Fibroblast of lung (primary cell): ENCODE results near the gene CRYBB2. TPM values are rescaled to one million over a fixed set of nuclear protein-coding genes. Genes with fewer than 3 reads are reported as not detected.

ENCODE experiments used
- DNase-seq, 2 donors: peaks; one replicate each; pipeline versions ENCODE4 v3.0.0 to v3.0.0-alpha.2; 2010; ENCODE audit warnings: low read depth in 2 of 2
- H2AFZ ChIP-seq: 2 replicates; pipeline ENCODE4 v1.5.1; 2012; ENCODE audit warnings: low read length, control low read depth, inconsistent platforms
- H3K27ac ChIP-seq: 2 replicates; pipeline ENCODE4 v1.5.1; 2011; ENCODE audit warnings: low read length, control low read depth; ENCODE audit not compliant: insufficient read depth
- H3K27me3 ChIP-seq: 2 replicates; pipeline ENCODE4 v1.5.1; 2011; ENCODE audit warnings: mild to moderate bottlenecking, low read length; ENCODE audit not compliant: control insufficient read depth, insufficient read depth
- H3K36me3 ChIP-seq: 2 replicates; pipeline ENCODE4 v1.5.1; 2011; ENCODE audit warnings: low read length; ENCODE audit not compliant: control insufficient read depth, insufficient read depth
- H3K4me1 ChIP-seq: 2 replicates; pipeline ENCODE4 v1.5.1; 2011; ENCODE audit warnings: low read length; ENCODE audit not compliant: control insufficient read depth, insufficient read depth; ENCODE audit errors: extremely low read depth
- H3K4me2 ChIP-seq: 2 replicates; pipeline ENCODE4 v1.5.1; 2011; ENCODE audit warnings: low read length, control low read depth; ENCODE audit not compliant: insufficient read depth; ENCODE audit errors: extremely low read depth
- H3K4me3 ChIP-seq, 4 experiments: fragments of 200-600 bp in 1 of 4; sonication (generic) in 1 of 4; replicated peaks in 1 of 4; 2 replicates each; pipeline ENCODE4 v1.5.1; 2011 to 2016; ENCODE audit warnings: low read length in 4 of 4, low read depth in 3 of 4, mild to moderate bottlenecking in 3 of 4, control low read depth in 2 of 4, inconsistent platforms in 1 of 4, mixed read lengths in 1 of 4; ENCODE audit not compliant: insufficient read depth in 1 of 4; ENCODE audit errors: control extremely low read depth in 1 of 4
- H3K79me2 ChIP-seq: 2 replicates; pipeline ENCODE4 v1.5.1; 2012; ENCODE audit warnings: mild to moderate bottlenecking, low read length, inconsistent platforms; ENCODE audit not compliant: control insufficient read depth, insufficient read depth
- H3K9ac ChIP-seq: 2 replicates; pipeline ENCODE4 v1.5.1; 2011; ENCODE audit warnings: mild to moderate bottlenecking, low read length, control low read depth; ENCODE audit not compliant: insufficient read depth
- H3K9me3 ChIP-seq: 2 replicates; pipeline ENCODE4 v1.5.1; 2012; ENCODE audit warnings: low read depth, low read length; ENCODE audit not compliant: control insufficient read depth, insufficient read depth
- H4K20me1 ChIP-seq: 2 replicates; pipeline ENCODE4 v1.5.1; 2011; ENCODE audit warnings: low read length; ENCODE audit not compliant: control insufficient read depth, insufficient read depth; ENCODE audit errors: extremely low read depth
- CTCF ChIP-seq, 2 donors: IDR thresholded peaks in 1 of 2; conservative IDR thresholded peaks in 1 of 2; 1 replicate in 1 of 2; 2 replicates in 1 of 2; pipeline ENCODE4 v1.5.1; 2011 to 2012; ENCODE audit warnings: low read length in 2 of 2, control low read depth in 1 of 2, inconsistent platforms in 1 of 2, low read depth in 1 of 2, mild to moderate bottlenecking in 1 of 2
- EZH2 ChIP-seq: IDR thresholded peaks from 2 replicates; pipeline ENCODE4 v1.5.1; 2012; ENCODE audit warnings: low read length, control low read depth, mild to moderate bottlenecking; ENCODE audit errors: missing control alignments
- polyA plus RNA-seq, 2 donors: library from polyadenylated mRNA; depleted of rRNA in 1 of 2; stranded (reverse) in 1 of 2; unstranded in 1 of 2; fragments of >200 nt; gene quantifications; 2 replicates each; pipeline ENCODE4 v1.2.1, GENCODE V29; 2011 to 2012; ENCODE audit warnings: missing spikeins in 1 of 2
- total RNA-seq: library from RNA; depleted of rRNA; stranded (reverse); fragments of >200 nt; gene quantifications from 2 replicates; pipeline ENCODE4 v1.2.1, GENCODE V29; 2014

CRYBB2 gene
- total and polyA plus RNA-seq, 2 donors (not counting 1 experiment from before 2014, with no cell fraction given), result not detected

- no peak overlapping the region for H3K4me2 ChIP-seq
- TF ChIP-seq CTCF (conservative IDR thresholded peaks at IDR 0.05 in 1 of 2, IDR thresholded peaks at IDR 0.05 in 1 of 2; ENCODE audit: low read depth in 1 of 2, low read length in 2 of 2), result no peak
- TF ChIP-seq EZH2, result no peak
- DNase-seq, result no peak
- H3K79me2 ChIP-seq, result no peaks in the 10 kb centered on the region
- no peaks in the 10 kb centered on the region for H3K4me1 ChIP-seq
- no peak overlapping the region for H3K27ac ChIP-seq
- no peaks in the 10 kb centered on the region for H4K20me1 ChIP-seq
- no peak overlapping the region for H2AFZ ChIP-seq
- H3K9me3 ChIP-seq, result no peaks in the 10 kb centered on the region
- H3K4me3 ChIP-seq, result no peak overlapping the region
- no peak overlapping the region for H3K9ac ChIP-seq
- H3K27me3 ChIP-seq, result no peaks in the 10 kb centered on the region
- no peaks in the 10 kb centered on the region for H3K36me3 ChIP-seq
These were observed 11.1 kb upstream of the CRYBB2 start for GRCh38 chr22:25208328-25208727.

GRCh38 chr22:25208743-25209505 is 10.5 kb upstream of the CRYBB2 start:
- no peak overlapping the region for H2AFZ ChIP-seq
- H3K27ac ChIP-seq, result no peak overlapping the region
- no peak overlapping the region for H3K4me3 ChIP-seq
- TF ChIP-seq CTCF (conservative IDR thresholded peaks at IDR 0.05 in 1 of 2, IDR thresholded peaks at IDR 0.05 in 1 of 2; ENCODE audit: low read depth in 1 of 2, low read length in 2 of 2), result no peak
- TF ChIP-seq EZH2, result no peak
- H3K79me2 ChIP-seq, result no peaks in the 10 kb centered on the region
- no peaks in the 10 kb centered on the region for H3K36me3 ChIP-seq
- no peak overlapping the region for H3K9ac ChIP-seq
- no peak overlapping the region for H3K4me2 ChIP-seq
- H3K4me1 ChIP-seq, result no peaks in the 10 kb centered on the region
- no peaks in the 10 kb centered on the region for H4K20me1 ChIP-seq
- H3K27me3 ChIP-seq, result no peaks in the 10 kb centered on the region
- no peak for DNase-seq
- no peaks in the 10 kb centered on the region for H3K9me3 ChIP-seq

GRCh38 chr22:25210793-25211192 is 8.6 kb upstream of the CRYBB2 start:
- H3K27ac ChIP-seq, result no peak overlapping the region
- H3K4me2 ChIP-seq, result no peak overlapping the region
- TF ChIP-seq EZH2, result no peak
- no peak for TF ChIP-seq CTCF (conservative IDR thresholded peaks at IDR 0.05 in 1 of 2, IDR thresholded peaks at IDR 0.05 in 1 of 2; ENCODE audit: low read depth in 1 of 2, low read length in 2 of 2)
- H4K20me1 ChIP-seq, result no peaks in the 10 kb centered on the region
- H3K79me2 ChIP-seq, result no peaks in the 10 kb centered on the region
- H3K27me3 ChIP-seq, result no peaks in the 10 kb centered on the region
- DNase-seq, result no peak
- H2AFZ ChIP-seq, result no peak overlapping the region
- H3K4me1 ChIP-seq, result no peaks in the 10 kb centered on the region
- no peaks in the 10 kb centered on the region for H3K36me3 ChIP-seq
- no peak overlapping the region for H3K9ac ChIP-seq
- no peak overlapping the region for H3K4me3 ChIP-seq
- no peaks in the 10 kb centered on the region for H3K9me3 ChIP-seq
